Large intestine (tissue), 3 donors: Measurements from ENCODE around the gene NFKB1. TPM values are rescaled to one million over a fixed set of nuclear protein-coding genes. Genes with fewer than 3 reads are reported as not detected.
A peak's percentile ranks its signal among the peaks of the same experiment; 100 is the strongest.

ENCODE experiments used
- DNase-seq, 2 donors: peaks; one replicate each; pipeline versions ENCODE4 v3.0.0 to v3.0.0-alpha.2; 2013
- H3K27ac ChIP-seq: one replicate; pipeline ENCODE4 v1.5.1; 2013; ENCODE audit warnings: low read length
- H3K27me3 ChIP-seq: 2 replicates; pipeline ENCODE4 v1.6.1; 2013; ENCODE audit warnings: low read length; ENCODE audit not compliant: control insufficient read depth, insufficient read depth
- H3K36me3 ChIP-seq: 2 replicates; pipeline ENCODE4 v1.6.1; 2013; ENCODE audit warnings: low read length; ENCODE audit not compliant: control insufficient read depth, insufficient read depth
- H3K4me1 ChIP-seq: one replicate; pipeline ENCODE4 v1.6.1; 2013; ENCODE audit warnings: low read length; ENCODE audit not compliant: control insufficient read depth, insufficient read depth
- H3K4me3 ChIP-seq: one replicate; pipeline ENCODE4 v1.5.1; 2013; ENCODE audit warnings: low read length
- H3K9me3 ChIP-seq: one replicate; pipeline ENCODE4 v1.6.1; 2013; ENCODE audit warnings: mild to moderate bottlenecking, low read depth, low read length, moderate library complexity; ENCODE audit not compliant: control insufficient read depth
- WGBS: methylation state at CpG from one replicate; pipeline ENCODE4 v1.1.5; 2013; ENCODE audit warnings: low lambda C conversion rate; ENCODE audit not compliant: insufficient coverage; 5-methylcytosine and 5-hydroxymethylcytosine counted together
- polyA plus RNA-seq: library from polyadenylated mRNA; unstranded; fragments of 120-200 nt; gene quantifications from one replicate; pipeline ENCODE4 v1.2.1, GENCODE V29; 2013

NFKB1 gene
- polyA plus RNA-seq, 1 donor, result 26.3 TPM

- peaks cover 4% of the 10 kb centered on the region for H3K4me1 ChIP-seq
- peaks cover 11% of the 10 kb centered on the region for H3K36me3 ChIP-seq
- no peak overlapping the region for H3K27ac ChIP-seq
- no peaks in the 10 kb centered on the region for H3K27me3 ChIP-seq
- WGBS, result 100% methylated on average over 1 of the region's 6 CpGs
- no peak for DNase-seq
- H3K4me3 ChIP-seq, result no peak overlapping the region
- H3K9me3 ChIP-seq, result no peaks in the 10 kb centered on the region
Observed at GRCh38 chr4:102633100-102633499, 131.9 kb downstream of the NFKB1 start.

- peak in 1 of 2 donors; percentile 16 for DNase-seq
- no CpG with 5 or more reads among the region's 3 CpGs for WGBS
- H3K27ac ChIP-seq, result no peak overlapping the region
- peaks cover 19% of the 10 kb centered on the region for H3K36me3 ChIP-seq
- no peaks in the 10 kb centered on the region for H3K27me3 ChIP-seq
- no peak overlapping the region for H3K4me3 ChIP-seq
- no peaks in the 10 kb centered on the region for H3K9me3 ChIP-seq
- no peaks in the 10 kb centered on the region for H3K4me1 ChIP-seq
Observed at GRCh38 chr4:102637391-102637790, 136.2 kb downstream of the NFKB1 start.

GRCh38 chr4:102638621-102639020 is 137.5 kb downstream of the NFKB1 start:
- no peak for DNase-seq
- Histone ChIP-seq H3K36me3 (peaks cover 19% of the 10 kb centered on the region), H3K27ac (no peak overlapping the region), H3K4me1 (no peaks in the 10 kb centered on the region), H3K9me3 (no peaks in the 10 kb centered on the region), H3K27me3 (no peaks in the 10 kb centered on the region), H3K4me3 (no peak overlapping the region)
- 100% methylated on average over 1 of the region's 1 CpG for WGBS

- Histone ChIP-seq H3K36me3 (peaks cover 12% of the 10 kb centered on the region), H3K4me1 (no peaks in the 10 kb centered on the region), H3K27ac (no peak overlapping the region), H3K9me3 (no peaks in the 10 kb centered on the region), H3K27me3 (no peaks in the 10 kb centered on the region), H3K4me3 (no peak overlapping the region)
- WGBS, result 100% methylated on average over 1 of the region's 7 CpGs
- DNase-seq, result no peak
Observed at GRCh38 chr4:102639598-102639997, 138.4 kb downstream of the NFKB1 start.

GRCh38 chr4:102640669-102641068 is 139.5 kb downstream of the NFKB1 start:
- H3K9me3 ChIP-seq, result no peaks in the 10 kb centered on the region
- H3K4me3 ChIP-seq, result no peak overlapping the region
- peaks cover 12% of the 10 kb centered on the region for H3K36me3 ChIP-seq
- no peaks in the 10 kb centered on the region for H3K27me3 ChIP-seq
- 100% methylated on average over 3 of the region's 4 CpGs for WGBS
- no peak overlapping the region for H3K27ac ChIP-seq
- no peaks in the 10 kb centered on the region for H3K4me1 ChIP-seq
- no peak for DNase-seq

GRCh38 chr4:102641793-102642192 is 140.6 kb downstream of the NFKB1 start:
- Histone ChIP-seq H3K4me3 (no peak overlapping the region), H3K36me3 (peaks cover 14% of the 10 kb centered on the region), H3K9me3 (no peaks in the 10 kb centered on the region), H3K4me1 (no peaks in the 10 kb centered on the region), H3K27me3 (no peaks in the 10 kb centered on the region), H3K27ac (no peak overlapping the region)
- DNase-seq, result no peak

- WGBS, result 100% methylated on average over 1 of the region's 5 CpGs
- no peaks in the 10 kb centered on the region for H3K27me3 ChIP-seq
- no peaks in the 10 kb centered on the region for H3K9me3 ChIP-seq
- DNase-seq, result no peak
- no peaks in the 10 kb centered on the region for H3K4me1 ChIP-seq
- no peak overlapping the region for H3K27ac ChIP-seq
- H3K4me3 ChIP-seq, result no peak overlapping the region
- peaks cover 14% of the 10 kb centered on the region for H3K36me3 ChIP-seq
Observed at GRCh38 chr4:102642631-102643298, 141.6 kb downstream of the NFKB1 start.

- peaks cover 15% of the 10 kb centered on the region for H3K36me3 ChIP-seq
- H3K4me1 ChIP-seq, result no peaks in the 10 kb centered on the region
- 83% methylated on average over 1 of the region's 1 CpG for WGBS
- no peak for DNase-seq
- H3K9me3 ChIP-seq, result no peaks in the 10 kb centered on the region
- H3K27me3 ChIP-seq, result no peaks in the 10 kb centered on the region
- no peak overlapping the region for H3K4me3 ChIP-seq
- no peak overlapping the region for H3K27ac ChIP-seq
Observed at GRCh38 chr4:102647117-102647516, 146.0 kb downstream of the NFKB1 start.

- no peak for DNase-seq
- no peak overlapping the region for H3K4me3 ChIP-seq
- H3K4me1 ChIP-seq, result no peaks in the 10 kb centered on the region
- no peaks in the 10 kb centered on the region for H3K27me3 ChIP-seq
- H3K9me3 ChIP-seq, result no peaks in the 10 kb centered on the region
- 100% methylated on average over 1 of the region's 5 CpGs for WGBS
- H3K27ac ChIP-seq, result no peak overlapping the region
- peaks cover 6% of the 10 kb centered on the region for H3K36me3 ChIP-seq
Observed at GRCh38 chr4:102657206-102657605, 156.0 kb downstream of the NFKB1 start.

GRCh38 chr4:102663073-102663472 is 161.9 kb downstream of the NFKB1 start:
- Histone ChIP-seq H3K27ac (no peak overlapping the region), H3K36me3 (peaks cover 15% of the 10 kb centered on the region), H3K9me3 (no peaks in the 10 kb centered on the region), H3K4me1 (no peaks in the 10 kb centered on the region), H3K27me3 (no peaks in the 10 kb centered on the region), H3K4me3 (no peak overlapping the region)
- no CpG with 5 or more reads among the region's 1 CpG for WGBS
- no peak for DNase-seq

GRCh38 chr4:102665527-102665926 is 164.4 kb downstream of the NFKB1 start:
- H3K27me3 ChIP-seq, result no peaks in the 10 kb centered on the region
- no peak overlapping the region for H3K27ac ChIP-seq
- H3K4me1 ChIP-seq, result no peaks in the 10 kb centered on the region
- 100% methylated on average over 1 of the region's 3 CpGs for WGBS
- H3K4me3 ChIP-seq, result no peak overlapping the region
- peaks cover 18% of the 10 kb centered on the region for H3K36me3 ChIP-seq
- no peak for DNase-seq
- no peaks in the 10 kb centered on the region for H3K9me3 ChIP-seq
